Glutamatergic neuron (in vitro differentiated cells): ENCODE results near the gene CFAP65. TPM values are rescaled to one million over a fixed set of nuclear protein-coding genes. Genes with fewer than 3 reads are reported as not detected.

Experiments used
- DNase-seq: peaks from one replicate; pipeline ENCODE4 v3.0.0; 2022
- H3K27ac Mint-ChIP-seq: one replicate; pipeline ENCODE4 v1.8.0; 2020; ENCODE audit warnings: mild to moderate bottlenecking, mixed read lengths, inconsistent platforms; ENCODE audit not compliant: unreplicated experiment
- H3K27me3 Mint-ChIP-seq: one replicate; pipeline ENCODE4 v1.8.0; 2020; ENCODE audit warnings: mild to moderate bottlenecking, moderate library complexity, mixed read lengths, inconsistent platforms; ENCODE audit not compliant: unreplicated experiment
- H3K36me3 Mint-ChIP-seq: one replicate; pipeline ENCODE4 v1.8.0; 2020; ENCODE audit warnings: mild to moderate bottlenecking, mixed read lengths, inconsistent platforms; ENCODE audit not compliant: unreplicated experiment
- H3K4me1 Mint-ChIP-seq: one replicate; pipeline ENCODE4 v1.8.0; 2020; ENCODE audit warnings: mild to moderate bottlenecking, low read depth, mixed read lengths, inconsistent platforms; ENCODE audit not compliant: unreplicated experiment
- H3K4me3 Mint-ChIP-seq: one replicate; pipeline ENCODE4 v1.8.0; 2020; ENCODE audit warnings: mild to moderate bottlenecking, mixed read lengths, inconsistent platforms; ENCODE audit not compliant: unreplicated experiment
- H3K9me3 Mint-ChIP-seq: one replicate; pipeline ENCODE4 v1.8.0; 2020; ENCODE audit warnings: mild to moderate bottlenecking, moderate library complexity, mixed read lengths, inconsistent platforms; ENCODE audit not compliant: unreplicated experiment
- total RNA-seq: library from RNA; stranded (reverse); fragmentation: NEBNext Ultra II Directional; extraction: Animal tissue kit (Norgen Biotek cat#: 25700); gene quantifications from one replicate; pipeline ENCODE4 v1.2.1, GENCODE V29; 2021; ENCODE audit not compliant: unreplicated experiment
- TF ChIP-seq, protein P1 (sequence below): fragments of 200-600 bp; sonication (generic); IDR thresholded peaks from one replicate; pipeline ENCODE4 v1.5.0; 2021; ENCODE audit not compliant: partially characterized antibody, unreplicated experiment

CFAP65 gene
- total RNA-seq, 1 donor from 2014 or later, result 1.1 TPM

- no peak for DNase-seq
- Mint-ChIP-seq H3K27me3 (peaks cover 16% of the 10 kb centered on the region), H3K9me3 (peaks cover 2% of the 10 kb centered on the region), H3K27ac (no peak overlapping the region), H3K4me1 (no peaks in the 10 kb centered on the region), H3K36me3 (no peaks in the 10 kb centered on the region), H3K4me3 (no peak overlapping the region)
- TF ChIP-seq, protein P1, sequence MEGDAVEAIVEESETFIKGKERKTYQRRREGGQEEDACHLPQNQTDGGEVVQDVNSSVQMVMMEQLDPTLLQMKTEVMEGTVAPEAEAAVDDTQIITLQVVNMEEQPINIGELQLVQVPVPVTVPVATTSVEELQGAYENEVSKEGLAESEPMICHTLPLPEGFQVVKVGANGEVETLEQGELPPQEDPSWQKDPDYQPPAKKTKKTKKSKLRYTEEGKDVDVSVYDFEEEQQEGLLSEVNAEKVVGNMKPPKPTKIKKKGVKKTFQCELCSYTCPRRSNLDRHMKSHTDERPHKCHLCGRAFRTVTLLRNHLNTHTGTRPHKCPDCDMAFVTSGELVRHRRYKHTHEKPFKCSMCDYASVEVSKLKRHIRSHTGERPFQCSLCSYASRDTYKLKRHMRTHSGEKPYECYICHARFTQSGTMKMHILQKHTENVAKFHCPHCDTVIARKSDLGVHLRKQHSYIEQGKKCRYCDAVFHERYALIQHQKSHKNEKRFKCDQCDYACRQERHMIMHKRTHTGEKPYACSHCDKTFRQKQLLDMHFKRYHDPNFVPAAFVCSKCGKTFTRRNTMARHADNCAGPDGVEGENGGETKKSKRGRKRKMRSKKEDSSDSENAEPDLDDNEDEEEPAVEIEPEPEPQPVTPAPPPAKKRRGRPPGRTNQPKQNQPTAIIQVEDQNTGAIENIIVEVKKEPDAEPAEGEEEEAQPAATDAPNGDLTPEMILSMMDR, result no peak
Measured at GRCh38 chr2:219045937-219046550, 4.7 kb upstream of the CFAP65 start.

DNA sequence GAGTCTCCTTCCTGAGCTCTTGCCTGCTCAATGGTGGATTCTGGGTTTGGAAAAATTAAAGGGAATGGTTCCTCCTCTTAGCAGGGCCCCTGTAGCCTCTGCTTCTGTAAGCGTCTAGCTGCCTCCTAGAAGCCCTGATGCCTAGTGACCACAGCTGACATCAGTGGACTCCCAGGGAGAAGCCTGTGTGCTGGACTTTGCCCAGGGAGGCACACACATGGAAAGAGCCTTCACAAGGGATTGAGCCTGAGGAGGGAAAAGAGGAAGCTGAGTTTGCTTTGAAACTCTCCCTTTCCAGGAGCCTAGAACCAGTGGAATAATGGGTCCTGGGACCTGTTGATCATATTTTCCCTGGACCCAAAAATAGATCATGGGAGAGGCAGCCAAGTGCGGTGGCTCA is 1.4 kb upstream of the CFAP65 start:
- no peaks in the 10 kb centered on the region for H3K4me1 Mint-ChIP-seq
- no peak overlapping the region for H3K4me3 Mint-ChIP-seq
- H3K27ac Mint-ChIP-seq, result no peak overlapping the region
- TF ChIP-seq, protein P1, result no peak
- no peaks in the 10 kb centered on the region for H3K36me3 Mint-ChIP-seq
- DNase-seq, result no peak
- H3K27me3 Mint-ChIP-seq, result peaks cover 13% of the 10 kb centered on the region
- peaks cover 2% of the 10 kb centered on the region for H3K9me3 Mint-ChIP-seq

- no peak for DNase-seq
- H3K36me3 Mint-ChIP-seq, result no peaks in the 10 kb centered on the region
- peaks cover 15% of the 10 kb centered on the region for H3K27me3 Mint-ChIP-seq
- no peak overlapping the region for H3K4me3 Mint-ChIP-seq
- TF ChIP-seq, protein P1, result no peak
- no peak overlapping the region for H3K27ac Mint-ChIP-seq
- no peaks in the 10 kb centered on the region for H3K4me1 Mint-ChIP-seq
- H3K9me3 Mint-ChIP-seq, result peaks cover 2% of the 10 kb centered on the region
Measured at GRCh38 chr2:219042157-219042556, 841 bp upstream of the CFAP65 start.

DNA sequence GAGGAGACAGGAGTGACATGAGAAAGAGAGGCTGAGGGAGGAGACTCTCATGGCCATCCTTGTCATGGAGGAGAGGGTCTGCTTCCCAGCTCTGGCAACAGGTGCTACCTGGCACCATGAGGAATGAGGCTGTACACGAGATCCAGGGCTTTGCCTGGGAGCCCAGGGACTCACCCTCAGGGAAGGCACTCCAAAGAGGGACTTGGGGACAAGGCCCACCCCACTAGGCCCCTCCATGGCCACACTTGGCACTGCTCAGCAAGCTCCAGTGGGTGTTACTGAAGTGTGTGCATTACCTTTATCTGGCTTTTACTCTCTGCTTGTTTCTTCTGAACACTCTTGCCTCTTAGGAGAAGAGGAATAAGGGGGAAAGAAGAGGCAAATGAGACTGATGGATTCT is 2.7 kb downstream of the CFAP65 start:
- Mint-ChIP-seq H3K4me1 (no peaks in the 10 kb centered on the region), H3K27me3 (peaks cover 13% of the 10 kb centered on the region), H3K4me3 (no peak overlapping the region), H3K36me3 (no peaks in the 10 kb centered on the region), H3K27ac (no peak overlapping the region), H3K9me3 (no peaks in the 10 kb centered on the region)
- DNase-seq, result no peak
- TF ChIP-seq, protein P1, result no peak

- peaks cover 11% of the 10 kb centered on the region for H3K27me3 Mint-ChIP-seq
- DNase-seq, result no peak
- TF ChIP-seq, protein P1, result no peak
- H3K36me3 Mint-ChIP-seq, result no peaks in the 10 kb centered on the region
- no peak overlapping the region for H3K27ac Mint-ChIP-seq
- H3K4me3 Mint-ChIP-seq, result no peak overlapping the region
- H3K9me3 Mint-ChIP-seq, result no peaks in the 10 kb centered on the region
- no peaks in the 10 kb centered on the region for H3K4me1 Mint-ChIP-seq
Measured at GRCh38 chr2:219037783-219038499, 3.4 kb downstream of the CFAP65 start.
